Stimulated activated CD8-positive, alpha-beta memory T cell treated with anti-CD3 and anti-CD28 coated beads, Interleukin-4, amount 100 ng/mL, for 1 hour (primary cell): ENCODE measurements around the gene RBBP7.

ENCODE experiments used
- DNase-seq, 2 donors: peaks; one replicate each; pipeline ENCODE4 v3.0.0-alpha.2; 2020; ENCODE audit warnings: low read depth in 2 of 2, low spot score in 1 of 2

Gene RBBP7

GRCh38 chrX:16870095-16870861 is at the start of gene RBBP7:
RBBP7 (minus strand) TSS chrX:16870362; CDS start chrX:16870053, 309 bp downstream.
- peak; percentile 80 to 83 for DNase-seq

- no peak for DNase-seq
These were observed 48.8 kb upstream of the RBBP7 start for GRCh38 chrX:16918979-16919378.

GRCh38 chrX:16917120-16917519 is 47.0 kb upstream of the RBBP7 start:
- DNase-seq: no peak

- no peak for DNase-seq
These were observed 46.4 kb upstream of the RBBP7 start for GRCh38 chrX:16916561-16916960.

GRCh38 chrX:16914058-16914457 is 43.9 kb upstream of the RBBP7 start:
- DNase-seq: no peak

- no peak for DNase-seq
These were observed 40.2 kb upstream of the RBBP7 start for GRCh38 chrX:16910376-16910775.

GRCh38 chrX:16903274-16904022 is 33.3 kb upstream of the RBBP7 start:
- DNase-seq: no peak

GRCh38 chrX:16897445-16897844 is 27.3 kb upstream of the RBBP7 start:
- no peak for DNase-seq

- peak in 1 of 2 donors; percentile 25 for DNase-seq
These were observed 22.6 kb upstream of the RBBP7 start for GRCh38 chrX:16892504-16893362.

- no peak for DNase-seq
These were observed 15.5 kb upstream of the RBBP7 start for GRCh38 chrX:16885628-16886027.

GRCh38 chrX:16883487-16883804 is 13.3 kb upstream of the RBBP7 start:
- no peak for DNase-seq

GRCh38 chrX:16882702-16883486 is 12.7 kb upstream of the RBBP7 start:
- peak; percentile 25 to 43 for DNase-seq

GRCh38 chrX:16882169-16882568 is 12.0 kb upstream of the RBBP7 start:
- DNase-seq: no peak

- DNase-seq: no peak
These were observed 6.5 kb upstream of the RBBP7 start for GRCh38 chrX:16876696-16877095.

- DNase-seq: no peak
These were observed 4.4 kb upstream of the RBBP7 start for GRCh38 chrX:16874458-16875095.

GRCh38 chrX:16873106-16873505 is 2.9 kb upstream of the RBBP7 start:
- DNase-seq: no peak

GRCh38 chrX:16870862-16871815 is 977 bp upstream of the RBBP7 start:
- no peak for DNase-seq

GRCh38 chrX:16869393-16870094 is 618 bp downstream of the RBBP7 start:
- DNase-seq: no peak

- no peak for DNase-seq
These were observed 1.2 kb downstream of the RBBP7 start for GRCh38 chrX:16868920-16869319.
